OCI-M2 (cell line): Measurements from ENCODE around the gene TATDN3.
"Not testable (repeated sequence)": the region's sequence is repeated elsewhere in the genome, so short reads cannot be mapped to it uniquely, and the experiment has no call there.

ENCODE experiments used
- DNase-seq: peaks from one replicate; lab custom pipeline; 2025; ENCODE audit not compliant: unreplicated experiment; lab: John Stamatoyannopoulos, UW

TATDN3 gene, protein sequence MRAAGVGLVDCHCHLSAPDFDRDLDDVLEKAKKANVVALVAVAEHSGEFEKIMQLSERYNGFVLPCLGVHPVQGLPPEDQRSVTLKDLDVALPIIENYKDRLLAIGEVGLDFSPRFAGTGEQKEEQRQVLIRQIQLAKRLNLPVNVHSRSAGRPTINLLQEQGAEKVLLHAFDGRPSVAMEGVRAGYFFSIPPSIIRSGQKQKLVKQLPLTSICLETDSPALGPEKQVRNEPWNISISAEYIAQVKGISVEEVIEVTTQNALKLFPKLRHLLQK

DNA sequence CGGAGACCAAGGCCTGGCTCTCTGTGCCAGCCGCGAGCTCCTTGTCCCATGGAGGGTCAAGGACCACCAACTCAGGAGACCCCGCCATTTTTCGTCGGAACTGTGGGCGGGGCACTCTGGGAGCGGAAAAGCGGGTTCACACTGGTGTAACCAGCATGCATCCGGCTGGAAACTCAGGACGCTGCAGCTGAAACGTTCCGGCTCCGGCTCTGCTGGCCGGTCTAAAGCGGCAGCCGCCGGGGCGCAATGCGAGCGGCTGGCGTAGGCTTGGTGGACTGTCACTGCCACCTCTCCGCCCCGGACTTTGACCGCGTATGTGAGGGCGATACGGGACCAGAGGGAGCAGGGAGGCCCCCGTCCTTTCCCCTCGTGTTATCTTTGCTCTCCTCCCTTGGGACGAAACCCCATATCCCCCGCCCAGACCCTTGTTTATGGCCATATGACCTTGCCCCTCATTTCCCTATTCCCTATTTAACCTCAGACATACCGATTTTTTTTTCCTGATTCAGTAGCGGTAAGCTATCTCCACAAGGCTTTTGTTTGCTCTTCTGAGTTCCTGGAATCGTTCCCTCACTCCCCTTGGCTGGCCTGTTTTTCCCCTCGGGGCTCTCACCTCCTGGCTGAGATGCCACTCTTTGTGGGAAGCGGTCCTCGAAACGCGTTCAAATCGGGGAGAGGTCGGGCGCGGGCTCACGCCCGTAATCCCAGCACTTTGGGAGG lies at the start of gene TATDN3, which contains the start of gene NSL1:
TATDN3 (plus strand) TSS at position 219 of the 720 bp plus-strand sequence; CDS start at position 247, 28 bp downstream.
NSL1 (minus strand) TSS at position 102 of the 720 bp plus-strand sequence; CDS start at position 88, 14 bp downstream.
- DNase-seq, result peak; percentile 97

DNA sequence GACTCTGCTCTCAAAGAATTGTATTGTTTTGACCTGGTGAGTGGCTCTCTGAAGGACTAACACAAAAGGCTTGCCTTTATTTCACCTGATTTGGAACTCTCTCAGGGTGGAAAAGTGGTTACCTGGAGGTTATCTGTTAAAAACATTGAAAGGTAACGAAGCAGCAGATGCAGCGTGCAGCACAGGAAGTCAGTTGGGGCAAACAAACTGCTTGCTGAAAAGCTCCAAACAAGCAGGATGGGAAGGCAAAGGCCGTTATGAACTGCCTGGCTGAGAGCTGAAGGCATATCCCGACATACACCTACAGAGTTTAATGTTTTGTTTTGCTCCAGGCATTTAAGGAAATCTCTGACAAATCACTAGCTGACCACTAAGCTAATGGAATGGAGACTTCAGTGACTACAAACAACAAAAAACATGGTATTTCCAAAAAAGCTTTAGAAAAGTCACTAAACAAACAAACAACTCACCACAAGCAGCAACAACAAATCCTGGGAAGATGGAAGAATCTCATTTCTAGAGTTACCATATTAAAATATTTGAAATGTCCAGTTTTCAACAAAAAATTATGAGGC lies 47.7 kb upstream of the TATDN3 start:
- DNase-seq, result no peak

DNA sequence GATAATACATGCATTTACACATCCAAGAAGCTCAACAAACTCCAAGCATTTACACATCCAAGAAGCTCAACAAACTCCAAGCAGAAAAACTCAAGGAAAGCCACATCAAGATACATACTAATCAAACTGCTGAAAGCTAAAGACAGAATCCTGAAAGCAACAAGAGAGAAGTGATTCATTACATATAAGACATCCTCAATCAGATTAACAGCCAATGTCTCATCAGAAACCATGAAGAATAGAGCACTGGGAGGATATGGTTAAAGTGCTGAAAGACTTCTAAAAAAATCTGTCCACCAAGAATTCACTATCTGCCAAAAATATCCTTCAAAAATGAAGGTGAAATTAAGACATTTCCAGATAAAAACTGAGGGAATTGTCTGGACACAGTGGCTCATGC lies 46.4 kb upstream of the TATDN3 start:
- no peak for DNase-seq

DNA sequence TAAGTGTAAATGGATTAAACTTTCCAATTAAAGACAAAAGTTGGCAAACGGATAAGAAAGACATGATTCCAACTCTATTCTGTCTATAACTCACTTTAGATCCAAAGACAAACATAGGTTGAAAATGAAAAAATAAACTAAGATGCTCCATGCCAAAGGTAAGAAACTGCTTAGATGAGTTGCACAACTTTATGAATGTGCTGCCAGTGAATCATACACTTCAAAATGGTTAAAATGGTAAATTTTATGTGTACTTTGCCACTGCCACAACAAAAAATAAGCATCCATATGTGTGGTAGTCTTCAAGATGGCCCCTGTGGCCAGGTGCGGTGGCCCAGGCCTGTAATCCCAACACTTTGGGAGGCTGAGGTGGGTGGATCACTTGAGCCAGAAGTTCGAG lies 45.1 kb upstream of the TATDN3 start:
- DNase-seq, result no peak

DNA sequence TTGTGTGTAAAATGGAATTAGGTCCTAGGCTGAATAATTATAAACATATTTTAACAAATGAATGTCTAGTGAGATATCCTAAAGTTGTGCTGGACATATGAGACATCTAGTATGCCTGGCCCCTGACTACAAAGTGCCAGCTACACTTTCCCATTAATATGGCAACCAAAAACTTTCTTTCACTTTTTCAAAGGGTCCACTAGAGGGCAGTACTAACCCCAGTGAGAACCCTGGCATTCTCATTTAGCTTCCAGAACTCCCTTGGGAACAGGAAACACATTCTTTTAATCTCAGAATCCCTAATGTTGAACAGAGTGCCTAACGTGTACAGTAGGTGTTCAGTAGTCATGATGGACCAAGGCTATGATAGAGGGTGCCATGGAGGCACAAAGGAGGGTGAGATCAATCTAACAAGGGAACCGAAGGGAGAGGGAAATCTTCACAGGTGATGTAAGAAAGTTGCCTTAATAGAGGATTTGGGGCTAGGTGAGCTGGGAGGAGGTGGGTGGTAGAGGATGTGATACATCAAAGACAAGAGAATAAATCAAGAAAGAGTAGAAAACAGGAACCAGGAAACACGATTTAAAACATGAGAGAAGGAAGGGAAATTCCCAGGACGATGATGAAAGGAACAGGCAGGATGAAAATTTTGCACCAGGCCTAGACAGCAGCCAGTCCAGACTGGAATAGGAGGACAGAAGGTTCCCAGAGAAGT lies 41.7 kb upstream of the TATDN3 start:
- no peak for DNase-seq

DNA sequence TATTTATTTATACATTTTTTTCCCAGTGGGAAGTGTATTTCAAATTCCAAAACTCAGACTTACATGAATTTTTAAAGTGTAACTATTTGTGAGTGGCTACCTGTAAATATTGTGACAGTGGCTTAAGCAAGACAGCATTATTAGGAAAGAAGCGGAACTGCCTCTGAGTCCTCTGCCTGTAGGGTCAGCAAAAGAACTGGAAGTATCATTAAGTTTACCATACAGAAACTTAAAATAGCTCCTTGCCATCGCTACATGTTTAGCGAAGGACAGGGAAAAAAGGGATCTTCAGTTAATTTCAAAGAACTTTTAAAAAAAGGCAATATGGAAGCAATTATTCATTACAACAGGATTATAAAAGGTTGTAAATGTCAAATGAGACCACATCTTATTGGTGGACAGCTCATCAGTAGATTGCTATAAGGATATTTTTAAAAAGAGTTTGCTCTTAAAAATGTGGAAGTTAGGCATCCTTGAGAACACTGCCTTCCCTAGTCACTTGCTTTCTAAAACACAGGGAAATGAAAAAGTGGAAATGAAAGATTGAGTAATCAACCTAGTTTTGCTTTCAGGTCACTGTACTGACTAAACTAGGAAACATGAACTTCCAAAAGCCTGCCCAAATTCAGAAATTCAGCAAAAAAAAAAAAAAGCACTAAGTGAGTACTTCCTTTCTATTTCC lies 39.3 kb upstream of the TATDN3 start:
- no peak for DNase-seq

DNA sequence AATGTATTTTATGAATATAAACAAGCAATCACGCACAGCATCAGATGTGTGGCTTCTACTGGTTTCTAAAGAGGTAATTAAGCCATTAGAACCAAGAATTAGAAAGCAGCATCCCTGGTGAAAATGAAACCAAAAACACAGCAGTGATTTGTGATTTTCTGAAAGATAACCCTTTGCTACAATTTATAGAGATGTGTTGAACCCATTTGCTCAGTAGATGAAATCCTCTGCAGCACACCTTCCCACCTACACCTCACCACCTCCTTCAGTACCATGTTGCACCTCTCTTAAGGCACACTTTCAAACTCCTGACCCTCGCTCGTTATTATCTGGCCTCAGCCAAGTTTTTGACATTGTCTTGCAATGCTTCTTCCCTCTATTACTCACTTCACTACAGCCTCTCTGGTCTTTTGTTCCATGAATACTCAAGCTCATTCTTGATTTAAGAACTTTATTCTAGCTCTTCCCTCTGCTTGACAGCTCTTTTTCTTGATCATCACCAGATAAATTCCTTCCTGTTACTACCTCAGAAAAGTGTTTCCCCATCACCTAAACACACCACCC lies 38.7 kb upstream of the TATDN3 start:
- DNase-seq, result no peak

DNA sequence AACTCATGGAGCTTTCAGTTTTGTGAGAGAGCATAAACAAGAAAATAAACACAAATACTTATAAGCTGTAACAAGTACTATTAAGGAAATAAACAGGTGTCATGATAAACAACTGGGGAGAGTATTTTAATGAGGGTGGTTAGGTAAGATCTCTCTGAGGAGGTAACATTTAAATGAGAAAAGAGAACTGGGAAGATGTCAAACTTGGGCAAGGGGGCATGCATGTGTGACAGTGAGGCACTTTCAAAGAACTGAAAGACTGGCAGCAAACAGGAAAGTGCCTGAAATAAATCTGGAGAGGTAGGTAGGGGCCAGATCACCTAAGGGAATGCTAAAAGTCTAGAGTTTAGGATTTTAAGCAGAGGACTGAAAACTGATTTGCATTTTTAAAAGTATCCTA lies 37.9 kb upstream of the TATDN3 start:
- no peak for DNase-seq

DNA sequence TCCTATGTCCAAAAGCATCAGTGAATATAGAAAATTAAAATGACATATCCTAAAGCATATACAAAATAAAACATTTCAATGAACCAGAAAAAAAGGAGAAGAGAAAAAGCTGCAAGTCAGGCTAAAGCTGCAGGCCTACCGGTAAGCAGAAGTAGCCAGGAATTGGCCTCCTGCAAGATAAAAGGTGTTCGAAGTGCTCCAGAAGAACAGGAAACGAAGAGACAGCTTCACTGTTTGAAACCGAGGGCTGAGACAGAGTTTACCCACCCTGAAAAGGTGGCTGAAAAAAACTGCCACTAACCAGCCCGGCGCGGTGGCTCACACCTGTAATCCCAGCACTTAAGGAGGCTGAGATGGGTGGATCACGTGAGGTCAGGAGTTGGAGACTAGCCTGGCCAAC lies 37.5 kb upstream of the TATDN3 start:
- no peak for DNase-seq

DNA sequence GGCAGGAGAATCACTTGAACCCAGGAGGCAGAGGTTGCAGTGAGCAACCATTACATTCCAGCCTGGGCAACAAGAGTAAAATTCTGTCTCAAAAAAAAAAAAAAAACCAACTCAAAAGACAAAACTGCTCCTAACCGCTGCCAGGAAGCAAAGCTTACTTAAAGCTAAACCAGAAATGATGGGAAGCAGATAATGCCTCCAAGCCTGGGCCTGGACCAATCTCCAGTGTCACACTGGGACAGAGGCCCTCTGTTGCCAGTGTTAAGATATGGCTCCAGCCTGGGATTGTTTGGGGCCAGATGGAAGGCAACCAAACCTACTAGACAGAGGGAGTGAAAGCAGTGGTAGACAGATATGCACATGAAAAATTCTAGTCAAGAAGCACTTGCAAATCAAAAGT lies 37.0 kb upstream of the TATDN3 start:
- DNase-seq, result no peak

DNA sequence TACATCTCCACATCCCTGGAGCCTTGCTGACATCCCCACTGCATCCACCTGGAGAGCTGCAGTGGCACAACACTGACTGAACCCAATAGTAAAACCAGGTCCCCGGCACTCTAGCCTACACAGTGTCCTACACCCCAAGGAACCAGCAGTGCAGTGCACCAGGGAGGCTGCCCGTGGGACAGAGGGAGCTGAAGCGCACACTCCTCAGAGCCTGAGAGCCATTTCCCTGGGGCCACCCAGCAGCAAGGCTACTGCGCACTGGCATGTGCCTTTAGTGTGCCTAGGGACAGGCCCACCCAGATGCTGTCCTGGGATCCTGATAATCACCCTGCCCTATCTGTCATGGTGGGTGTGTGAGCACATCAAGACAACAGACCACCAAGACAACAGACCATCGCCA lies 32.0 kb upstream of the TATDN3 start:
- no peak for DNase-seq

DNA sequence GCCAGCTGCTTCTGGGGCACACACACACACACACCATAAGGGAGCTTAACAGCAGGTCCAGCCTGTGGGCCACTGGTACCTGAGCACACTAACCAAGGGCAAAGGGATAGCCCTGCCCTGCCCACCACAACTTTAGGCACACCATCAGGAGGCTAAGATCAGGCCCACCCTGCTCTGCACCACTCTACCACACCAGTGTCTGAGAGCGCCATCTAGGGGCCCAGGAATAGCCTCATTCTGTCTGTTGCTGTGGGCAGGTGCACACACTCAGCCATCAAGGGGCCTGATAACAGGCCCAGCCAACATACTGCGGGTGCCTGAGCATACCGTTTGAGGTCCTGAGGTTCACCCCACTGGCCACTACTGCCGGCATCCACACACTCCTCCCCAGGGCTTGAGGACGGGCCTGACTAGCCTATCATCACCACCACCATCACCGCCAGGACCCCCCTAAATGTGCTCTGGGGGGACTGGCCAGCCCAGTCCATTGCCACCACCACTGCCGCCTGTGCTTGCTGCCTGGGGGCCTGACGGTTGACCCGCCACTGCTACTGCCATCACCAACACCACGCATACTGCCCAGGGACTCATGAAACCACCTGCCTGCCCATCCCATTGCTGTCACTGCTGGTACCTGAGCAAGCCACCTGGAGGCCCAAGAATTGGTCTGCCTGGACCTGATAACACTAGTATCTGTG lies 31.4 kb upstream of the TATDN3 start:
- no peak for DNase-seq

DNA sequence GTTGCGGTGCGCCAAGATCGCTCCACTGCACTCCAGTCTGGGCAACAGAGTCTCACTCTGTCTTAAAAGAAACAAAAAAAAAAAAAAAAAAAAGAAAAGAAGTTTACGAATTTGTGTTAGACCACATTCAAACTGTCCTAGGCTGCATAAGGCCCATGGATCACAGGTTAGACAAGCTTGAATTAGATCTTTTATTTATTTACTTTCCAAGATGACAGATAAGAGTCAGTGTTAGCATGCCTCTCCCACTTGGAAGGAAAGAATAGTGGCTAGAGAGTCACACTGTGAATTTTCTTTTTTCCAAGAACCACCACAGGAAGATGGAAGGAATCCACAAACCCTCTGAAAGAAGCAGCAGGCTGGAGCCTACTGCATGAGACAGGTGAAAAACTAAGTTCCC lies 29.5 kb upstream of the TATDN3 start:
- DNase-seq, result no peak

DNA sequence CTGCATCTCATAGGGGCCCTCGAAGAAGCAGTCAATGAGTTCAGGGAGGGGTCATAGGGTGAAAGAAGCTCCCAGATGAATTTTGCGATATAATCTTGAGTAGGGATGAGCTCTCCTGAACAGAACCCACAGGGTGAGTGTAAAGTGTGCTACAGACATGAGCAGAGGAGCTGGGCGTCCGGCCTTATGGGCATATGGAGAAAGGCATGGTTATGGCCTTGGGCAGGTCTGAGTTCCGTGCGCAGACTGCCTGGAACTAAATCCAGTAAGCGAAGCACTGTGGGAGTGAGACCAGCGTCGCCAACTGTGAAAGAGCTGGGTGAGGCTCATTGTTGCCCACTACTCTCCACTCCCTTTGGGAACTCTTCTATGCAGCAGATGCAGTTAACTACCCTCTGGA lies 28.9 kb upstream of the TATDN3 start:
- no peak for DNase-seq

DNA sequence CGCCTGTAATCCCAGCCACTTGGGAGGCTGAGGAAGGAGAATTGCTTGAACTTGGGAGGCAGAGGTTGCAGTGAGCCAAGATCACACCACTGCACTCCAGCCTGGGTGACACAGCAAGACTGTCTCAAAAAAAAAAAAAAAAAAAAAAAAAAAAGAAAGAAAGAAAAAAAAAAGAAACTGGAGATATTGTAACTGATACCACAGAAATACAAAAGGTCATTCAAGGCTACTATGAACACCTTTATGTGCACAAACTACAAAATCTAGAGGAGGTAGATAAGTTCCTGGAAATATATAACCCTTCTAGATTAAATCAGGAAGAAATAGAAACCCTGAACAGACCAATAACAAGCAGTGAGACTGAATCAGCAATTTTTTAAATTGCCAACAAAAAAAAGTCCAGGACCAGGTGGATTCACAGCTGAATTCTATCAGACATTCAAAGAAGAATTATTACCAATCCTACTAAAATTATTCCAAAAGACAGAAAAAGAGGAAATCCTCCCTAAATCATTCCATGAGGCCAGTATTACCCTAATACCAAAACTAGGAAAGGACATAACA lies 26.9 kb upstream of the TATDN3 start:
- not testable (repeated sequence) for DNase-seq

DNA sequence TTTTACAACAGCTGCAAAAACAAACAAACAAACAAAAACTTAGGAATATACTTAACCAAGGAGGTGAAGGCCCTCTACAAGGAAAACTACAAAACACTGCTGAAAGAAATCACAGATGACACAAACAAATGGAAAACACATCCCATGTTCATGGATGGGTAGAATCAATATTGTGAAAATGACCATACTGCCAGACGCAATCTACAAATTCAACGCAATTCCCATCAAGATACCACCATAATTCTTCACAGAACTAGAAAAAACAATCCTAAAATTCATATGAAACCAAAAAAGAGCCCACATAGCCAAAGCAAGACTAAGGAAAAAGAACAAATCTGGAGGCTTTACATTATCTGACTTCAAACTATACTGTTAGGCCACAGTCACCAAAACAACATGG lies 24.9 kb upstream of the TATDN3 start:
- DNase-seq, result not testable (repeated sequence)

DNA sequence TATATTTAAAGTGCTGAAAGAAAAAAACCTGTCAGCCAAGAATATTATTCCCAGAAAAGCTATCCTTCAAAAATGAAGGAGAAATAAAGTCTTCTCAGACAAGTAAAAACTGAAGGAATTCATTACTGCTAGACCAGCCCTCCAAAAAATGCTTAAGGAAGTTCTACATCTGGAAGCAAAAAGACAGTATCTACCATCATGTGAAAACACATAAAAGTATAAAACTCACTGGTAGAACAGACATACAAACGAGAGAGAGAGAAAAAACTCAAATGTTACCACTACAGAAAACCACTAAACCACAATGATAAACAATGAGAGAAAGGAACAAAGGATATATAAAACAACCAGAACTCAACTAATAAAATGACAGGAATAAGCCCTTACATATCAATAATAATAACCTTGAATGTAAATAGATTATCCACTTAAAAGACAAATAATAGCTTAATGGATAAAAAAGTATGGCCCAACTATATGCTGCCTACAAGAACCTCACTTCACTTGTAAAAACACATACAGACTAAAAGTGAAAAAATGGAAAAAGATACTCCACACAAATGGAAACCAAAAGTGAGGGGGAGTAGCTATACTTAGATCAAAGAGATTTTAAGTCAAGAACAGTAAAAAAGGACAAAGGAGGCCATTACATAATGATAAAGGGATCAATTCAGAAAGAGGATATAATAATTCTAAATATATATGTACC lies 22.1 kb upstream of the TATDN3 start:
- DNase-seq, result no peak

DNA sequence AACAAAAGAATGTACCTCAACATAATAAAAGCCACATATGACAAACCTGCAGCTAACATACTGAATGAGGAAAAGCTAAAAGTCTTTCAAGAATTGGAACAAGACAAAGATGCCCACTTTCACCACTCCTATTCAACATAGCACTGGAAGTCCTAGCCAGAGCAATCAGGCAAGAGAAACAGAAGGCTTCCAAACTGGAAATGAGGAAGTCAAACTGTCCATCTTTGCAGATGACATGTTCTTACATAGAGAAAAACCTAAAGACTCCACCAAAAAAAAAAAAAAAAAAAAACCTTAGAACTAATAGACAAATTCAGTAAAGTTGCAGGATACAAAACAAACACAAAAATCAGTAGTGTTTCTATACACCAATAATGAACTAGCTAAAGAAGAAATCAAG lies 20.4 kb upstream of the TATDN3 start:
- no peak for DNase-seq

DNA sequence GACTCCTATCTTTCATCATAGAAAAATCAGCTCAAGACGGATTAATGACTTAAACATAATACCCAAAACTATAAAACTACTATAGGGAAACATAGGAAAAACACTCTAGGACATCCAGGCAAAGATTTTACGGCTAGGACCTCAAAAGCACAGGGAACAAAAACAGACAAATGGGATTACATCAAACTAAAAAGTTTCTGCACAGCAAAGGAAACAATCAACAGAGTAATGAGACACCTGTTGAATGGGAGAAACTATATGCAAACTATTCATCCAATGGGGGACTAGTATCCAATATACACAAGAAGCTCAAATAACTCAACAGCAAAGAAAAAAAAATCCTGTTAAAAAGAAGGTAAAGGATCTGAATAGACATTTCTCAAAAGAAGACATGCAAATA lies 18.7 kb upstream of the TATDN3 start:
- no peak for DNase-seq
